Activated T-helper 2 cell treated with anti-CD3 and anti-CD28 coated beads, Interferon-gamma antibody, Interleukin-2, Interleukin-4, amounts not matched to agents 10 μg/mL and 5 μg/mL and 100 μg/mL, durations not matched to agents 14 hours and 24 hours and 36 hours (primary cell): ENCODE measurements around the gene KIF3A. TPM values are rescaled to one million over a fixed set of nuclear protein-coding genes. Genes with fewer than 3 reads are reported as not detected.

ENCODE experiments used
- DNase-seq: peaks from one replicate; pipeline ENCODE4 v3.0.0; 2021; ENCODE audit warnings: low spot score
- H3K27ac Mint-ChIP-seq: one replicate; pipeline ENCODE4 v1.8.0; 2021; ENCODE audit warnings: mixed read lengths
- H3K27me3 Mint-ChIP-seq: one replicate; pipeline ENCODE4 v1.8.0; 2021; ENCODE audit warnings: low read depth, mixed read lengths
- H3K36me3 Mint-ChIP-seq: one replicate; pipeline ENCODE4 v1.8.0; 2021; ENCODE audit warnings: low read depth, mixed read lengths
- H3K4me1 Mint-ChIP-seq: one replicate; pipeline ENCODE4 v1.8.0; 2021; ENCODE audit warnings: low read depth, mixed read lengths
- H3K4me3 Mint-ChIP-seq: one replicate; pipeline ENCODE4 v1.8.0; 2021; ENCODE audit warnings: low read depth, mild to moderate bottlenecking, moderate library complexity, mixed read lengths
- H3K9me3 Mint-ChIP-seq: one replicate; pipeline ENCODE4 v1.8.0; 2021; ENCODE audit warnings: mixed read lengths
- intact Hi-C: fragments of 100-400 bp; cut with micrococcal nuclease; formaldehyde crosslinking; loops from one replicate; pipeline ENCODE4 v1.15.1; 2023
- total RNA-seq: library from RNA; stranded (reverse); gene quantifications from 2 replicates; pipeline ENCODE4 v1.2.3, GENCODE V29; 2022

Gene KIF3A
- total RNA-seq, 1 donor from 2014 or later = 41.4 TPM

DNA sequence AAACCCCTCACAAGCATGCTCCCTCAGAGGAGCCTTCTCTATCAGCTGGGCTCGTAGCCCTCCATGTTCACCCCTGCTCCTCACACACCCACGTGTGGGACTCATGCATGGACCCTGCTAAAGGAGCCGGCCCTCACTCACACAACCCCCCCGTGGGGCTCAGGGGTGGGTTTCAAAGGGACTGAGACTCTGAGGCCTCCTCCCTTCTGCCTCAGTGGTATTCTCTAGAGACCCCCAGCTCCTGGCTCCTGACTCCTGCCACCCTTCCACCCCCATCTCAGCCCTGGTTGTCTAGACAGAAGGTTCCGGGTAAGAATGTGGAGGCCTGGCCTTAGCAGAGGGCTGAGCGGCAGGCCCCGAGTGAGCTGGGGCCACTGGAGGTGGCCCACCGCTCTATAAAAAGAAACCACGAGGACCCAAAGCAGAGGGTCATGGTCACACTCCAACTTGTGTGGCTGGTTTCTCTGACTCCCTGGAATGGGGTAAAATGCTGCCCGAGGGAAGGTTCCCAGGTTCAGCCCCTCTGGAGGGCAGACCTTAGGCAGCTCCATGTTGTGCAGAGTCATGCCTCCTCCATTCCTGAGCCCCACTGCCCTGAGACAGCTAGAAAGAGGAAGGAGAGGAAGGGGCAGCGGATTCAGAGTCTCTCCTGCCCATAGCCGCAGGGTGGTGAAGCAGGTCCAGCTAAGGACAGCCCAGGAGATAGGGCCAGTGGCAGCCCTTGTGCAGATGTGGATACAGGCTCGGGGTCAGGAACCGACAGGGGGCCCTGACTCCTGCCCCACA is 28.9 kb upstream of the KIF3A start:
- no peak for DNase-seq
- Mint-ChIP-seq H3K27ac (no peak overlapping the region), H3K9me3 (no peaks in the 10 kb centered on the region), H3K4me1 (no peaks in the 10 kb centered on the region), H3K4me3 (no peak overlapping the region), H3K27me3 (no peaks in the 10 kb centered on the region), H3K36me3 (peaks cover 6% of the 10 kb centered on the region)
- intact Hi-C loops = no loop called here

- Mint-ChIP-seq H3K27ac (no peak overlapping the region), H3K9me3 (no peaks in the 10 kb centered on the region), H3K4me3 (no peak overlapping the region), H3K36me3 (peaks cover 10% of the 10 kb centered on the region), H3K27me3 (no peaks in the 10 kb centered on the region), H3K4me1 (no peaks in the 10 kb centered on the region)
- no peak for DNase-seq
- intact Hi-C loops = no loop called here
Measured at GRCh38 chr5:132765311-132766019, 28.1 kb upstream of the KIF3A start.

DNA sequence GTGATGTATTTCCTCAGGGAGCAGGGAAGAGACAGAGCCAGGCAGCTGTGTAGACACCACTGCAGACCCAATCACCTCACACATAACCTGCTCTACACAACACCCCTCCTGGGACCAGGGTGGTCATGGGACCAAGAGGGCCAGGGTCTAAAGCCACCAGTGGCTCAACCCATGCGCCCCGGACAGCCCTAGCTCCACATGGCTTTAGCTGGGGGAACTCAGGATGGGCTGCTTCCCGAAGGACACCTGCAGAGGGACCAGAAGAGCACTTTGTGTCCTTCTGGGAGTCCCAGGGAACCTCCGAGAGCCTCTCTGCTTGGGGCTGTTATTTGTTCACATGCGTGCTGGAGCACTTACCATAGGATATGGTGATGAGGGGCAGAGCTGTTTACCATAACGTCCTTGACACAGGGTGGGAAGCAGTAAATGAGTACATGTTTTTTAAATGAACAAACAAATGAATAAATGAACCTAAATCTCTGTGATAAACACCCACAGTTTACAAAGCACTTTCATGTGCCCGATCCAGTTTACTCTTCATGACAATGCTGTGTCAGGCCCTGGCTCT is 27.4 kb upstream of the KIF3A start:
- H3K36me3 Mint-ChIP-seq = peaks cover 12% of the 10 kb centered on the region
- H3K4me3 Mint-ChIP-seq = no peak overlapping the region
- H3K27ac Mint-ChIP-seq = no peak overlapping the region
- DNase-seq = no peak
- no peaks in the 10 kb centered on the region for H3K27me3 Mint-ChIP-seq
- intact Hi-C loops = no loop called here
- H3K4me1 Mint-ChIP-seq = no peaks in the 10 kb centered on the region
- H3K9me3 Mint-ChIP-seq = no peaks in the 10 kb centered on the region

GRCh38 chr5:132764051-132764450 is 26.7 kb upstream of the KIF3A start:
- H3K4me1 Mint-ChIP-seq = no peaks in the 10 kb centered on the region
- H3K9me3 Mint-ChIP-seq = no peaks in the 10 kb centered on the region
- no peak overlapping the region for H3K4me3 Mint-ChIP-seq
- H3K27ac Mint-ChIP-seq = no peak overlapping the region
- H3K27me3 Mint-ChIP-seq = no peaks in the 10 kb centered on the region
- no peak for DNase-seq
- peaks cover 12% of the 10 kb centered on the region for H3K36me3 Mint-ChIP-seq
- intact Hi-C loops = no loop called here

DNA sequence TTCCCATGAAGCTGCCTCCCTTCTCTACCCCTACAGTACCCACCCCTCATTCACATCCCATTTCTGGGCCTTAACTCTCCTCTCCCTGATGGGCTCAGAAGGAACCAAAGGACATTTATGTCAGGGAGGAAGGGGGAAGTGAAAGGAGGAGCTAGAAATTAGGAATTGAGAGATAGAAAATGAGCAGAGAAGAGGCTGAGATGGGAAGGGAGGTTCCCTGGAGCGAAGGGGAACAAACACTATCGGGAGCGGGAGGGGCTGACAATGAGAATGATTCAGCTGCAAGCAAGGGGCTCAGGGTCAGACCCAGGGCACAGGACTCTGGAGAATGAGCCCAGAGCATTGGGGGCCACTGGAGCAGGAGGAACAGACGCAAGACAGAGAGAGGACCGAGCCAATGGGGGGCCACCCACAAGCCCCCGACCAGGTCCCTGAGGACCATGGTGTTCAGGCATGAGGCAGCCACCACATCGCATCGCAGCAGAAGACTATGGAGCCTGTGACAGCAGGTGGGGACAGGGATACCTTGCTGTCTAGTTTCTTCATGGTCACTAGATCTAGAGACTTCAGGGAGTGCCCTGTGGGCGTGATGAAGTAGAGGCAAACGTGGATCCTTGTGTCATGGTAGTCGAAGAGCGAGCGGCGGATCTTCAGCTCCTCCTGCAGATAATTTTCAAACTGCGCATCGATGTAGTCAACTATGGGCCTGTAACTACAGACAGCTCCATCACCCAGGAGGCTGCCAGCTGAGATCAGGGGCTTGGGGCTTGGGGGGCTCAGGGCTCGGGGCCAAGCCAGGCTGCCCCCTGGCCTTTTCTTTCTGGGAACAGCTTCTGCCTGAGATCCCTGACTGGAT is 26.1 kb upstream of the KIF3A start:
- peaks cover 12% of the 10 kb centered on the region for H3K36me3 Mint-ChIP-seq
- H3K9me3 Mint-ChIP-seq = no peaks in the 10 kb centered on the region
- no peak for DNase-seq
- intact Hi-C loops = no loop called here
- no peak overlapping the region for H3K27ac Mint-ChIP-seq
- H3K27me3 Mint-ChIP-seq = no peaks in the 10 kb centered on the region
- no peaks in the 10 kb centered on the region for H3K4me1 Mint-ChIP-seq
- H3K4me3 Mint-ChIP-seq = no peak overlapping the region

GRCh38 chr5:132762246-132763000 is 25.1 kb upstream of the KIF3A start:
- H3K4me1 Mint-ChIP-seq = no peaks in the 10 kb centered on the region
- H3K27ac Mint-ChIP-seq = no peak overlapping the region
- H3K4me3 Mint-ChIP-seq = no peak overlapping the region
- peaks cover 12% of the 10 kb centered on the region for H3K36me3 Mint-ChIP-seq
- no peak for DNase-seq
- no peaks in the 10 kb centered on the region for H3K27me3 Mint-ChIP-seq
- H3K9me3 Mint-ChIP-seq = no peaks in the 10 kb centered on the region
- intact Hi-C loops = no loop called here

- Mint-ChIP-seq H3K4me1 (no peaks in the 10 kb centered on the region), H3K27me3 (no peaks in the 10 kb centered on the region), H3K9me3 (no peaks in the 10 kb centered on the region), H3K4me3 (no peak overlapping the region), H3K27ac (no peak overlapping the region), H3K36me3 (peaks cover 12% of the 10 kb centered on the region)
- no peak for DNase-seq
- intact Hi-C loops = no loop called here
Measured at GRCh38 chr5:132761321-132762240, 24.2 kb upstream of the KIF3A start.

DNA sequence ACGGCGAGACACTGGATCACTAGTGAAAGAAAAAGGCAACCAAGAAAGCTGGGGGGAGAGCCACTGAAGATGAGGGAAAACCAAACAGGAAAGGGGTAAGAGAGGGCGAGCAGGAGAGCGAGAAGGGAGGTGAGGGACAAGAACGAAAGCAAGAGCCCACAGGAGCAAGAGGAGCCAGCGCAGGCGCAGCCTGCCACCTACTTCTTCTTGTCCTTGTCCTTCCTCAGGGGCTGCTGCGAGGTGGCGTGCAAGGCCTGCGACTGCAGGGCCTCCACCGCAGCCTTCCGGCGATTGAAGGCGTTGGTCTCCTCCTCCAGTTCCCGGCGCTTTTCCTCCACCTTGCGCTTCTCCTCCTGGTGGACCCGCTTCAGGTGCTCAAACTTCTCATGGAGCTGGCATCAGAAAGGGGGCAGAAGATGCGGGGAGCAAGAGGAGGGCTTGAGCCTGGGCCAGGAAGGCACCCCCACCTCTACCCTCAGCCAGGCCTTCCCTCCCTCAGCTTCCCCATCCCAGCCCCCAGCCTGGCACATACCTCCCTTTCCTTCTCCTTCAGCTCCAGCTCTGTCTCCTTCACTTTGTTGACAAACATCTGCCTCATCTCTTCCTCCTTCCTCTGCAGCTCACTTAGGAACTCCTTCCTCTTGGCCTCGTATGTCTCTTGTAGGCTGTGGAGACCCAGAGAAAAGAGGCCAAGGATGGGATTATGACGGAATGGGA is 23.4 kb upstream of the KIF3A start:
- Mint-ChIP-seq H3K4me1 (no peaks in the 10 kb centered on the region), H3K27me3 (no peaks in the 10 kb centered on the region), H3K9me3 (no peaks in the 10 kb centered on the region), H3K36me3 (peaks cover 12% of the 10 kb centered on the region), H3K4me3 (no peak overlapping the region), H3K27ac (no peak overlapping the region)
- intact Hi-C loops = no loop called here
- DNase-seq = no peak

DNA sequence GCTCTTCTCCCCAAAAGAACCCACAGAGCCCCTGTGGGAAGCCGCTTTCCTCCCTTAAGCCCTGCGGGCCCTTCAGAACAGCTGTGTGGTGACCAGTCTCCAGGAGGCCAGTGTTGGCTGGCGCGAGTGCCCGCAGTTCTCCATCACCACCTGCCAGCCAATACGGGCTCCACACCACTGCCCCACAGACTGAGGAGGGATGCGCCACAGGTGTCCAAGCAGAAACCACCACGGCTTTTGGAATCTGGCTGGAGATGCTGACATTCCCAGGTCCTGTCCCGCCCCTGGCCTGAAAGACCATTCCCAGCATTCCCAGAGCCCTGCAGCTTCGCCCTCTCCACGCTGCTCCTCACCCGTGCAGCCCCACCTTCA is 22.7 kb upstream of the KIF3A start:
- no peak overlapping the region for H3K27ac Mint-ChIP-seq
- H3K27me3 Mint-ChIP-seq = no peaks in the 10 kb centered on the region
- no peak for DNase-seq

DNA sequence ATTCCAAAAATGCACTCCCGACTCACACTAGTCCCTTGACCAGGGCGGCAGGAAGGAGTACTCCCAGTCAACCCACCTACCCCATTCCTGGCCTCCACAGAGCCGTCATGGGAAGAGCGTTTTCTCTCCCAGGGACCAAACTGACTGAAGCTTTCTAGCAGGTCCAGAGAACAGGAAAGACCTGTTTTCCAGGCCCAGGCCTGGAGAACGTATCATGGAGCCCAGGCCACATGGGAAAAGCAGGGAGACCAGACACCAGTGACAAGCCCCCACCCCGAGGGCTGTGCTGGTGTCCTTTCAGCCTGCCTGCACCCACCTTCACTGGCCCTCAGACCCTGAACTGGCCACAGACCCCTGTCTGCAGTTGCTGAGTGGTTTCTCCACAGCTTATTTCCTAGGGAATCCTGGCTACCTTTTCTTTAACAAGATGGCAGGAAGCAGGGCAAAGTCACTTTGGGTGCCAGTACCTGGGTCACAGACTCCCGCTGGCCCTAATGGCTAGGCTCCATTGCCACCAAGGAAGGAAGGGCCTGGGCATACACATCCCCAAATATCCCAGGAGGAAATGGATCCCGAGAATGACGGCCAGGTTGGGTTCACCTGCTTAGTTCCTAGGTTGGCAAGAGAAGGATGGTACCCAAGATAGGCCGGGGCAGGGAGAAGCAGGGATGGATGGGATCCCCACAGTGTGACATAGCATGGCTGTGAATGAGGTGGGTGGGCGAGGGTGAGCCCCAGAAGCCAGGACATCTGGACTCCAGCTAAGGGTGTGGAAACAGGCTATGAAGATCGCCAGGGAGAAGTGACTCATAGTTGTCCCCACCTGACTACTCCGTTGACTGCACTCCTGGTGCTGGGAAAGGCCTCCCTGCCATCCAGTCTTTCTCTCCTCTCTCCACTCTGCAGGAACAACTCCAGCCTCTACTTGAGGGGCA is 22.0 kb upstream of the KIF3A start:
- no peaks in the 10 kb centered on the region for H3K9me3 Mint-ChIP-seq
- H3K27ac Mint-ChIP-seq = no peak overlapping the region
- no peak overlapping the region for H3K4me3 Mint-ChIP-seq
- DNase-seq = no peak
- peaks cover 10% of the 10 kb centered on the region for H3K4me1 Mint-ChIP-seq
- intact Hi-C loops = loop anchor here (10.0 kb wide), 1 partner anchor 655 kb away; no protein-coding TSS in a partner anchor
- peaks cover 12% of the 10 kb centered on the region for H3K36me3 Mint-ChIP-seq
- H3K27me3 Mint-ChIP-seq = no peaks in the 10 kb centered on the region

More for the DNA sequence above, 22.7 kb upstream of the KIF3A start:
- H3K9me3 Mint-ChIP-seq = no peaks in the 10 kb centered on the region
- H3K36me3 Mint-ChIP-seq = peaks cover 12% of the 10 kb centered on the region
- H3K4me1 Mint-ChIP-seq = peaks cover 4% of the 10 kb centered on the region
- intact Hi-C loops = no loop called here
- no peak overlapping the region for H3K4me3 Mint-ChIP-seq
